ENCODE measurements around the gene CENPP.

DNA sequence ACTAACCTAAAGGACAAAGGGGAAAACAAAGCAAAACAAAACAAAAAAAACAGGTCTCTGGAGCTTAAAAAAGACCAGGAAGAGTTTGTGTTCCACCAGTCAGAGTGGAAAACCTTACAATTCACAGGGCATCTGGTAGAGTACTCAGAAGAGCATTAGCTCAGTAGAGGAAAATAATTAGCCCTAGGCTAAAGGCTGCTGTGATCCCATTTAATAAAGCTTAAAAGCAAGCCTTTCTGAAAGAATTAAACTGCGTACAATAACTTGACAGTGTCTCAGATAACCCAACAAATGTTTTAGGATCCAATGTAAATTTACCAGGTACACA lies 202.7 kb downstream of the CENPP start:
- TF ChIP-seq, protein P1, sequence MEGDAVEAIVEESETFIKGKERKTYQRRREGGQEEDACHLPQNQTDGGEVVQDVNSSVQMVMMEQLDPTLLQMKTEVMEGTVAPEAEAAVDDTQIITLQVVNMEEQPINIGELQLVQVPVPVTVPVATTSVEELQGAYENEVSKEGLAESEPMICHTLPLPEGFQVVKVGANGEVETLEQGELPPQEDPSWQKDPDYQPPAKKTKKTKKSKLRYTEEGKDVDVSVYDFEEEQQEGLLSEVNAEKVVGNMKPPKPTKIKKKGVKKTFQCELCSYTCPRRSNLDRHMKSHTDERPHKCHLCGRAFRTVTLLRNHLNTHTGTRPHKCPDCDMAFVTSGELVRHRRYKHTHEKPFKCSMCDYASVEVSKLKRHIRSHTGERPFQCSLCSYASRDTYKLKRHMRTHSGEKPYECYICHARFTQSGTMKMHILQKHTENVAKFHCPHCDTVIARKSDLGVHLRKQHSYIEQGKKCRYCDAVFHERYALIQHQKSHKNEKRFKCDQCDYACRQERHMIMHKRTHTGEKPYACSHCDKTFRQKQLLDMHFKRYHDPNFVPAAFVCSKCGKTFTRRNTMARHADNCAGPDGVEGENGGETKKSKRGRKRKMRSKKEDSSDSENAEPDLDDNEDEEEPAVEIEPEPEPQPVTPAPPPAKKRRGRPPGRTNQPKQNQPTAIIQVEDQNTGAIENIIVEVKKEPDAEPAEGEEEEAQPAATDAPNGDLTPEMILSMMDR (IDR thresholded peaks at IDR 0.05), result no peak
- no peak for TF ChIP-seq POLR2A (IDR thresholded peaks at IDR 0.05)
